ENCODE measurements around the gene ZNF549. TPM values are rescaled to one million over a fixed set of nuclear protein-coding genes. Genes with fewer than 3 reads are reported as not detected.

The ZNF549 gene
- total and polyA plus RNA-seq, 8 donors: 1.2 to 15.2 (median 3.6) TPM

DNA sequence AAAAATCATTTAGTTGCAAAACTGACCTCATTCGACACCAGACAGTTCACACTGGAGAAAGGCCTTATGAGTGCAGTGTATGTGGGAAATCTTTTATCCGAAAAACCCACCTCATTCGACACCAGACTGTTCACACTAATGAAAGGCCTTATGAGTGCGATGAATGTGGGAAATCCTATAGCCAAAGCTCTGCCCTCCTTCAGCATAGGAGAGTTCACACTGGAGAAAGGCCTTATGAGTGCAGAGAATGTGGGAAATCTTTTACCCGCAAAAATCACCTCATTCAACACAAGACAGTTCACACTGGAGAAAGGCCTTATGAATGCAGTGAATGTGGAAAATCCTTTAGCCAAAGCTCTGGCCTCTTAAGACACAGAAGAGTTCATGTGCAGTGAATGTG, 79.8 kb downstream of the ZNF549 start:
- Histone ChIP-seq H3K36me3 (peaks cover 27 to 73% (median 54%) of the 10 kb centered on the region in 4 donors), H3K4me3 (no peak overlapping the region), H3K27me3 (no peaks in the 10 kb centered on the region), H3K9me3 (peaks cover 23 to 97% (median 83%) of the 10 kb centered on the region in 4 donors), H3K4me1 (no peaks in the 10 kb centered on the region), H3K27ac (no peak overlapping the region)
- no peak for DNase-seq
- 95 to 98% (median 97%) methylated on average over 5 of the region's 5 CpGs for WGBS, 5 donors
- intact Hi-C loops (cut with DNase I; ENCODE audit: low total_unique reads): no loop called here
- TF ChIP-seq POLR2A (IDR thresholded peaks at IDR 0.05) (no peak), POLR2AphosphoS5 (IDR thresholded peaks at IDR 0.05) (no peak), EP300 (IDR thresholded peaks at IDR 0.05) (no peak)
- TF ChIP-seq, protein P1, sequence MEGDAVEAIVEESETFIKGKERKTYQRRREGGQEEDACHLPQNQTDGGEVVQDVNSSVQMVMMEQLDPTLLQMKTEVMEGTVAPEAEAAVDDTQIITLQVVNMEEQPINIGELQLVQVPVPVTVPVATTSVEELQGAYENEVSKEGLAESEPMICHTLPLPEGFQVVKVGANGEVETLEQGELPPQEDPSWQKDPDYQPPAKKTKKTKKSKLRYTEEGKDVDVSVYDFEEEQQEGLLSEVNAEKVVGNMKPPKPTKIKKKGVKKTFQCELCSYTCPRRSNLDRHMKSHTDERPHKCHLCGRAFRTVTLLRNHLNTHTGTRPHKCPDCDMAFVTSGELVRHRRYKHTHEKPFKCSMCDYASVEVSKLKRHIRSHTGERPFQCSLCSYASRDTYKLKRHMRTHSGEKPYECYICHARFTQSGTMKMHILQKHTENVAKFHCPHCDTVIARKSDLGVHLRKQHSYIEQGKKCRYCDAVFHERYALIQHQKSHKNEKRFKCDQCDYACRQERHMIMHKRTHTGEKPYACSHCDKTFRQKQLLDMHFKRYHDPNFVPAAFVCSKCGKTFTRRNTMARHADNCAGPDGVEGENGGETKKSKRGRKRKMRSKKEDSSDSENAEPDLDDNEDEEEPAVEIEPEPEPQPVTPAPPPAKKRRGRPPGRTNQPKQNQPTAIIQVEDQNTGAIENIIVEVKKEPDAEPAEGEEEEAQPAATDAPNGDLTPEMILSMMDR (IDR thresholded peaks at IDR 0.05): no peak

Other genes starting within 250 kb of the ZNF549 start
- 100 to 1,000 TPM in 1 of 5 donors, 10 to 100 TPM in 4; 46.5 to 140 (median 56.7) TPM for gene ZNF460, start 246.9 kb upstream of the ZNF549 start, total RNA-seq
- under 1 TPM; 0.25 to 0.75 (median 0.31) TPM for gene ZNF460, start 246.9 kb upstream of the ZNF549 start, polyA plus RNA-seq
- gene ZNF543, start 206.9 kb upstream of the ZNF549 start, total RNA-seq: 10 to 100 TPM in 3 of 5 donors, 1 to 10 TPM in 2; 1.2 to 24.6 (median 14.3) TPM
- 1 to 10 TPM in 1 of 3 donors, under 1 TPM in 2; 0.56 to 1.1 (median 0.61) TPM for gene ZNF543, start 206.9 kb upstream of the ZNF549 start, polyA plus RNA-seq
- gene ZNF304, start 176.1 kb upstream of the ZNF549 start, total RNA-seq: 10 to 100 TPM in 2 of 5 donors, 1 to 10 TPM in 2, not detected in 1; 1.2 to 16.1 (median 8.2) TPM
- 1 to 10 TPM; 1.2 to 3.4 (median 1.3) TPM for gene ZNF304, start 176.1 kb upstream of the ZNF549 start, polyA plus RNA-seq
- 10 to 100 TPM in 3 of 5 donors, 1 to 10 TPM in 1, not detected in 1; 4.1 to 42.0 (median 17.4) TPM for gene TRAPPC2B, start 163.8 kb upstream of the ZNF549 start, total RNA-seq
- 10 to 100 TPM; 11.6 to 23.5 (median 21.9) TPM for gene TRAPPC2B, start 163.8 kb upstream of the ZNF549 start, polyA plus RNA-seq
- 1 to 10 TPM in 2 of 5 donors, under 1 TPM in 1, not detected in 2; under 0.01 to 3.0 (median 1.7) TPM for gene ZNF547, start 163.8 kb upstream of the ZNF549 start, total RNA-seq
- 1 to 10 TPM in 2 of 3 donors, under 1 TPM in 1; 0.50 to 2.4 (median 1.8) TPM for gene ZNF547, start 163.8 kb upstream of the ZNF549 start, polyA plus RNA-seq
- gene ZNF548, start 137.5 kb upstream of the ZNF549 start, total RNA-seq: 10 to 100 TPM in 4 of 5 donors, 1 to 10 TPM in 1; 5.5 to 48.5 (median 16.8) TPM
- 1 to 10 TPM; 2.6 to 4.8 (median 3.4) TPM for gene ZNF548, start 137.5 kb upstream of the ZNF549 start, polyA plus RNA-seq
- 100 to 1,000 TPM in 1 of 5 donors, 10 to 100 TPM in 2, 1 to 10 TPM in 2; 2.3 to 138 (median 21.9) TPM for gene ZNF17, start 116.2 kb upstream of the ZNF549 start, total RNA-seq
- gene ZNF17, start 116.2 kb upstream of the ZNF549 start, polyA plus RNA-seq: 1 to 10 TPM; 1.5 to 2.0 (median 1.6) TPM
- gene ZNF749, start 92.0 kb upstream of the ZNF549 start, total RNA-seq: 10 to 100 TPM in 3 of 5 donors, 1 to 10 TPM in 2; 5.3 to 28.1 (median 11.7) TPM
- gene ZNF749, start 92.0 kb upstream of the ZNF549 start, polyA plus RNA-seq: 1 to 10 TPM; 4.6 to 7.9 (median 6.7) TPM
- gene VN1R1, start 70.2 kb upstream of the ZNF549 start, total RNA-seq: 1 to 10 TPM in 2 of 5 donors, not detected in 3; 1.5 to 9.0 TPM
- gene VN1R1, start 70.2 kb upstream of the ZNF549 start, polyA plus RNA-seq: under 1 TPM in 1 of 3 donors, not detected in 2; 0.33 TPM
- gene ZNF772, start 49.8 kb upstream of the ZNF549 start, total RNA-seq: 10 to 100 TPM in 1 of 5 donors, 1 to 10 TPM in 4; 1.4 to 25.9 (median 3.2) TPM
- gene ZNF772, start 49.8 kb upstream of the ZNF549 start, polyA plus RNA-seq: 1 to 10 TPM in 1 of 3 donors, under 1 TPM in 2; 0.37 to 1.1 (median 0.92) TPM
- 10 to 100 TPM in 3 of 5 donors, 1 to 10 TPM in 1, not detected in 1; 1.3 to 23.9 (median 13.0) TPM for gene ZNF419, start 39.6 kb upstream of the ZNF549 start, total RNA-seq
- gene ZNF419, start 39.6 kb upstream of the ZNF549 start, polyA plus RNA-seq: 1 to 10 TPM; 1.4 to 4.6 (median 2.0) TPM
- gene ZNF773, start 27.4 kb upstream of the ZNF549 start, total RNA-seq: 1 to 10 TPM in 4 of 5 donors, under 1 TPM in 1; 0.45 to 9.9 (median 1.4) TPM
- gene ZNF773, start 27.4 kb upstream of the ZNF549 start, polyA plus RNA-seq: 1 to 10 TPM; 1.3 to 4.6 (median 2.4) TPM
- 10 to 100 TPM in 3 of 5 donors, 1 to 10 TPM in 2; 2.8 to 35.0 (median 12.5) TPM for gene ZNF550, start 32.5 kb downstream of the ZNF549 start, total RNA-seq
- gene ZNF550, start 32.5 kb downstream of the ZNF549 start, polyA plus RNA-seq: 1 to 10 TPM; 1.1 to 3.0 (median 1.7) TPM
- 10 to 100 TPM in 1 of 5 donors, 1 to 10 TPM in 2, under 1 TPM in 1, not detected in 1; 0.87 to 25.0 (median 3.8) TPM for gene ZNF416, start 51.6 kb downstream of the ZNF549 start, total RNA-seq
- gene ZNF416, start 51.6 kb downstream of the ZNF549 start, polyA plus RNA-seq: 1 to 10 TPM in 2 of 3 donors, under 1 TPM in 1; 1.00 to 2.7 (median 2.3) TPM
- gene ZIK1, start 56.8 kb downstream of the ZNF549 start, total RNA-seq: 10 to 100 TPM in 1 of 5 donors, under 1 TPM in 2, not detected in 2; 0.29 to 14.7 (median 0.89) TPM
- gene ZIK1, start 56.8 kb downstream of the ZNF549 start, polyA plus RNA-seq: 1 to 10 TPM in 1 of 3 donors, under 1 TPM in 2; 0.62 to 1.3 (median 0.92) TPM
- gene ZNF530, start 72.5 kb downstream of the ZNF549 start, total RNA-seq: 1 to 10 TPM in 3 of 5 donors, not detected in 2; 1.0 to 6.4 (median 2.3) TPM
- 1 to 10 TPM in 2 of 3 donors, under 1 TPM in 1; 0.81 to 3.8 (median 2.2) TPM for gene ZNF530, start 72.5 kb downstream of the ZNF549 start, polyA plus RNA-seq
- gene ZNF134, start 86.9 kb downstream of the ZNF549 start, total RNA-seq: 10 to 100 TPM in 4 of 5 donors, 1 to 10 TPM in 1; 6.2 to 21.7 (median 11.6) TPM
- 1 to 10 TPM; 3.8 to 5.0 (median 4.2) TPM for gene ZNF134, start 86.9 kb downstream of the ZNF549 start, polyA plus RNA-seq
- 10 to 100 TPM in 3 of 5 donors, 1 to 10 TPM in 2; 5.4 to 37.1 (median 14.6) TPM for gene ZNF211, start 105.8 kb downstream of the ZNF549 start, total RNA-seq
- 1 to 10 TPM; 4.4 to 9.8 (median 5.7) TPM for gene ZNF211, start 105.8 kb downstream of the ZNF549 start, polyA plus RNA-seq
- 1 to 10 TPM in 1 of 5 donors, not detected in 4; 1.5 TPM for gene ZSCAN4, start 141.6 kb downstream of the ZNF549 start, total RNA-seq
- under 1 TPM in 2 of 3 donors, not detected in 1; 0.05 to 0.76 TPM for gene ZSCAN4, start 141.6 kb downstream of the ZNF549 start, polyA plus RNA-seq
- gene ZNF551, start 154.6 kb downstream of the ZNF549 start, total RNA-seq: 10 to 100 TPM in 2 of 5 donors, 1 to 10 TPM in 1, under 1 TPM in 1, not detected in 1; 0.87 to 18.7 (median 10.1) TPM
- gene ZNF551, start 154.6 kb downstream of the ZNF549 start, polyA plus RNA-seq: 1 to 10 TPM in 2 of 3 donors, under 1 TPM in 1; 1.00 to 1.8 (median 1.6) TPM
- 10 to 100 TPM in 1 of 5 donors, under 1 TPM in 2, not detected in 2; 0.45 to 21.8 (median 0.58) TPM for gene ZNF154, start 181.8 kb downstream of the ZNF549 start, total RNA-seq
- 1 to 10 TPM in 1 of 3 donors, under 1 TPM in 2; 0.25 to 2.3 (median 0.61) TPM for gene ZNF154, start 181.8 kb downstream of the ZNF549 start, polyA plus RNA-seq
- gene ZNF671, start 200.3 kb downstream of the ZNF549 start, total RNA-seq: 10 to 100 TPM in 3 of 5 donors, 1 to 10 TPM in 1, under 1 TPM in 1; 0.58 to 33.3 (median 13.0) TPM
- 1 to 10 TPM in 2 of 3 donors, under 1 TPM in 1; 0.75 to 3.4 (median 1.2) TPM for gene ZNF671, start 200.3 kb downstream of the ZNF549 start, polyA plus RNA-seq
- gene ZNF776, start 219.5 kb downstream of the ZNF549 start, total RNA-seq: 10 to 100 TPM; 11.1 to 72.0 (median 27.7) TPM
- gene ZNF776, start 219.5 kb downstream of the ZNF549 start, polyA plus RNA-seq: 1 to 10 TPM; 1.9 to 4.4 (median 2.9) TPM
- 10 to 100 TPM in 2 of 5 donors, 1 to 10 TPM in 2, not detected in 1; 7.5 to 46.4 (median 13.0) TPM for gene ZNF586, start 242.3 kb downstream of the ZNF549 start, total RNA-seq
- 1 to 10 TPM; 5.5 to 7.2 (median 5.7) TPM for gene ZNF586, start 242.3 kb downstream of the ZNF549 start, polyA plus RNA-seq